HuH-7 (cell line): ENCODE results near the gene EXOC2.
A peak's percentile ranks its signal among the peaks of the same experiment; 100 is the strongest.
"Not testable (repeated sequence)": the region's sequence is repeated elsewhere in the genome, so short reads cannot be mapped to it uniquely, and the experiment has no call there.

Experiments
- DNase-seq: peaks from one replicate; pipeline ENCODE4 v3.0.0; 2011; ENCODE audit warnings: low spot score

The EXOC2 gene

DNA sequence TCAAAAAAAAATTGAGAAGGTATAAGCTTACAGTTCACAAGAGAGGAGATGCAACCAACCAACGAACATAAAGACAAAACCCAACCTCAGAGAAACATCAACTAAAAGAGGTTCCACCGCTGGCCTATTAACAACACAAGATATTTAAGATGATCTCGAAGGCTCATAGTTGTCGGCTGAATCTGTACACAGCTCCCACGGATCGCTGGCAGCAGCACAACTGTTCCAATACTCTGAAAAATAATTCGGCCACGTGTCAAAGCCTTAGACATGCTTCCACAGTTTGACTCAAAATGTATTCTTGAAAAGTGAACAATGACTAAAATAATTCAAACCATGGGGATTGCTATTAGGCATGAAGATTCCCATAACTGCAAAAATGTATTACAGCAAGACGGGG is 13.7 kb downstream of the EXOC2 start:
- DNase-seq: no peak

- no peak for DNase-seq
These were observed 14.4 kb downstream of the EXOC2 start for GRCh38 chr6:678520-678919.

DNA sequence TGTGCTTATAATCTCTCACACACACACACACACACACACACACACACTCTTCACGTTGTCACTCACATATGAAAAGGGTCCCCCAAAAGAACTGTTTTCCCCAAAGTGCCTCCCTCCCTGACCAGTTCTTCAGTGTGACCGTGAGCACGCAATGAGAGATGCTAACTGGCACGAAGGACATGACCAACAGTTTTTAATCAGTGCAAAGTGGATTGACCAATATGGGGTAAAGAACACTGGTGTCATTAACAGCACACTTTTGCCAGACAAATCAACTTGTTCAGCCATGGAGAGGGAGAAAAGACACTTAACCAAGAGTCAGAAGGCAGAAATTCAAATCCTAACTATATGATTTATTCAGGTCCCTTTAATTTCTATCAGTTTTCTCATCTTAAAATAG is 15.0 kb downstream of the EXOC2 start:
- DNase-seq: no peak

- DNase-seq: no peak
These were observed 18.0 kb downstream of the EXOC2 start for GRCh38 chr6:674956-675355.

- no peak for DNase-seq
These were observed 18.5 kb downstream of the EXOC2 start for GRCh38 chr6:674406-674805.

DNA sequence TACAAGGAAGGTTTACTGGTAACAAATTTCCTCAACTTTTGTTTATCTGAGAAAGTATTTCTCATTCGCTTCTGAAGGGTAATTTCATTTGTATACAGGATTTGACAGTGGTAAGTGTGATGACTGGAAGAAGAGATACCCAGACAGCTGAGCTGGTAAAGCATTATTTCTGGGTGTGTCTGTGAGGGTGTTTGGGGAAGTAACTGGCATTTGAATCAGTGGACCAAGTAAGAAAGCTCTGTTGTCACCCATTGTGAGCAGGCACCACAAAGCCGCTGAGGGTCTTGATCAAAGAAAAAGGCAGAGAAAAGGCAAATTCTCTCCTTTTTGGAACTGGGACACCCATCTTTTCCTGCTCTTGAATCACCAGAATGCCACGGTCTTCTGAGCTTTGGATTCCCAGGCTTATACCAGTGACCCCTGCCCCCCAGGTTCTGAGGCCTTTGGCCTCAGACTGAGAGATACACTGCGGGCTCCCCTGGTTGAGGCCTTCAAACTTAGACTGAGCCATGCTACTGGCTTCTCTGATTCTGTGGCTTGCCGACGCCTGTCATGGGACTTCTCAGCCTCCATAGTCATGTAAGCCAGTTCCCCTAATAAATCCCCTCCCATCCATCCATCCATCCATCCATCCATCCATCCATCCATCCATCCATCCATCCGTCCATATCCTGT is 25.5 kb downstream of the EXOC2 start:
- no peak for DNase-seq

GRCh38 chr6:665403-666267 is 27.3 kb downstream of the EXOC2 start:
- DNase-seq: no peak

DNA sequence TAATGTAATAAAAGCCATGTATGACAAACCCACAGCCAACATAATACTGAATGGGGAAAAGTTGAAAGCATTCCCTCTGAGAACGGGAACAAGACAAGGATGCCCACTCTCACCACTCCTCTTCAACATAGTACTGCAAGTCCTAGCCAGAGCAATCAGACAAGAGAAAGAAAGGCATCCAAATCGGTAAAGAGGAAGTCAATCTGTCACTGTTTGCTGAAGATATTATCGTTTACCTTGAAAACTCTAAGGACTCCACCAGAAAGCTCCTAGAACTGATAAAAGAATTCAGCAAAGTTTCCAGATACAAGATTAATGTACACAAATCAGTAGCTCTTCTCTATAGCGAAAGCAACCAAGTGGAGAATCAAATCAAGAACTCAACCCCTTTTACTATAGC is 29.2 kb downstream of the EXOC2 start:
- not testable (repeated sequence) for DNase-seq

DNA sequence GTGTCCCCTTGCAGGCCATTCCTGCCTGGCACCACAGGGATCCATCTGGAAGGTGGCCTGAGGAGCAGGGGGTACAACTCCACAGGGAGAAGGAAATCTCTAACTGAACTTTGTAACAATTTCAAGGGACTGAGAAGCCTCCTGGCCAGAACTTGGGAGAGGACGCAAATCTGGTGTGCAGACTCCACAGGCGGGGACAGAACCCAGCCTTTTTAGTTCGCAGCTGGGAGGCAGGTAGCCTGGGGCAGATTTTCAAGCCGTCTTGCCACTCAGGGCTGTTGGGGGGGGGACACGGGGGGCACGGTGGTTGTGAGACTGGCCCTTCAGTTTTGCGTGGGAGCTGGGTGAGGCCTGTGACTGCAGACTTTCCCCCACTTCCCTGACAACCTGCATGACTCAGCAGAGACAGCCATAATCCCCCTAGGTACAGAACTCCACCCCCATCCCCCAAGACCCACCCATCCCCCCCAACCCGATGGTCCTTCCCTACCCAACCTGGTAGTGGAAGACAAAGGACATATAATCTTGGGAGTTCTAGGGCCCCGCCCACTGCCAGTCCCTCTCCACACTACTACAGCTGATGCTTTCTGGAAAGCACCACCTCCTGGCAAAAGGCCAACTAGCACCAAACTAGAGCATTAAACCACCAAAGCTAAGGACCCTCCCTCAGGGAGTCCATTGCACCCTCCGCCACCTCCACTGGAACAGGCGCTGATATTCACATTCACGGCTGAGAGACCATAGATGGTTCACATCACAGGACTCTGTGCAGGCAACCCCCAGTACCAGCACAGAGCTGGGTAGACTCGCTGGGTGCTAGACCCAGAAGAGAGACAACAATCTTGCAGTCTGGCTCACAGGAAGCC is 33.0 kb downstream of the EXOC2 start:
- DNase-seq: no peak

DNA sequence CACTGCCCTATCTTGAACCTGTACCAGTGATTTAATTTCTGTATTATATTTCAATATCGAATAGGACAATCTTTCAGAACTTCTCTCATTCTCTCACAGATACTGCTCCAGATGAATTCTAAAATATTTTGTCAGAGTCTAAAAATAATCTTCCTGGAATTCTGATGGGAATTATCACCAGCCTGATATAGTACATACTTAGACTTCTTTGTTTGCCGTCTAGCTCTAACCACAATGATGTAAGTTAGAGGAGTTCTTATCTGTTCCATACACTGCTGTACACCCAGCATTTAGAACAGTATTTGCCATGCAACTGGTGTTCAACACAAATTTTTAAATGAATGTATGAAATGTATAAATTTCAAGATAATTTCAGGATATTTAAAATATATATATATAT is 34.7 kb downstream of the EXOC2 start:
- peak; percentile 16 for DNase-seq

- no peak for DNase-seq
These were observed 35.2 kb downstream of the EXOC2 start for GRCh38 chr6:657743-658142.

- DNase-seq: no peak
These were observed 36.3 kb downstream of the EXOC2 start, which contains the start of gene HUS1B for GRCh38 chr6:656460-657252. Gene HUS1B, minus strand, starts transcription at chr6:657100. Its CDS starts 156 bp downstream, at chr6:656944.

GRCh38 chr6:654136-654535 is 38.8 kb downstream of the EXOC2 start:
- DNase-seq: no peak

DNA sequence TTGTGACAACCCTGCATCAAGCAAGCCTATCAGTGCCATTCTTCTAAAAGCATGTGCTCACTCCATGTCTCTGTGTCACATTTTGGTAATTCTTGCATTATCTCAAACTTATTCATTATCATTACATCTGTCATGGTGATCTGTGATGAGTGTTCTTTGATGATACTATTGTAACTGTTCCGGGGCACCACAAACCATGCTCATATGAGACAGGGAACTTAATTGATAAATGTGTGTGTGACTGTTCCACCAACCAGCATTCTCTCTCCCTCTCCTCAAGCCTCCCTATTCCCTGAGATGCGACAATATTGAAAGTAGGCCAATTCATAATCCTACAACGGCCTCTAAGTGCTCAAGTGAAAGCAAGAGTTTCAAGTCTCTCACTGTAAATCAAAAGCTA is 40.1 kb downstream of the EXOC2 start:
- DNase-seq: no peak

DNA sequence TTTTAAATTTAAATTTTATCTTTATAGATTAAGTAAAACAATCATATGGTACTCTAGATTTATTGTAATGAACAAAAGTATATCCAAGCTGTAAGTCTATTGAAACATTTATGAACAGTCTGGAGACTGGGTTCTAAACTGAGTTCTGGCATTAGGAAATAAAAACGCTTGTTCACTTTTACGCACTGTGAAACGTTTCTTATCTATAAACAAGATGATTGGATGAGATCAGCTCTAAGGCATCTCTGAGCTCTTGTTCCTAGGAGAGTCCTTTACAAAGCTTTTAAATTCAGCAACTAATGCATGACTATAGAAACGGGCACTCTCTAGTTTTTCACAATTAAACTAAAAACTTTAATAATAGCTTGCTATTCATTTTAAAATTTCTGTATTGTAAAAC is 42.8 kb downstream of the EXOC2 start:
- no peak for DNase-seq

- DNase-seq: no peak
These were observed 50.1 kb downstream of the EXOC2 start for GRCh38 chr6:642805-643204.

- no peak for DNase-seq
These were observed 51.5 kb downstream of the EXOC2 start for GRCh38 chr6:641225-641985.

DNA sequence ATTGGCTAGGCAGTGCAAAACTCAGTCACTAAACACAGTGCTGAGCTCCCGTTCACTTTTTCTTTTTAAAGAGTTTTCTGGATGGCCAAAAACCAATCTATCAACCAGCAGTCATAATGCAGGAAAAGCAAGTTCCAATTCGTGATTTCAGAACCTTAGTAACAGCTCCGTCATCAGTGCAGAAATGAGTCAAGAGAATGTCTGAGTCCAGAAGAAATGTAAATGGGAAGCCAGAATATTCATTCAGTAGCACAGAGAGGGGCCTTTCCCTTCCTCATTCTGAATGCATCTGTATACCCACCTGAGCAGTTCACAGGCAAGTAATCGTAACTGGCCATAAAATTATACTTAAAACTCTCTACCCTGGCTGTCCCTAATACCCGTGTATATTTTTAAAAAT is 56.5 kb downstream of the EXOC2 start:
- DNase-seq: no peak

DNA sequence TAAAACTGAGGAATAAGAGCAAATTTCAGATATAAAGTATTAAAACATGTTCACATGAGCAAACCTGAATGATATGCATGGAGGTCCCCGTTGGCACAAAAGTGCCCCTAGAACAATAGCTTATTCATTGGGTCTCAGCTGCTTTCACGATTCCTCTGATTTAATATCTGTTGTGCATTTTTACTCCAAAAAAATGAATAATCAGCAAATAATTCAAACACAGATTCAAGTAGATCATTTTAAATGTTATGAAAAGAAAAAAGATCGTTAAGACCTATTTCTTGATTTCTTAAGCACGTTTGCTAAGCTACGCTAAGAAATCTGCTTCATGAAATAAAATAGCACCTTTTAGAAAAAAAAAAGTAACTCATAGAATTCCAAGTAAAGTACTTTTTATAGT is 57.7 kb downstream of the EXOC2 start:
- DNase-seq: no peak

GRCh38 chr6:633611-634010 is 59.3 kb downstream of the EXOC2 start:
- no peak for DNase-seq

DNA sequence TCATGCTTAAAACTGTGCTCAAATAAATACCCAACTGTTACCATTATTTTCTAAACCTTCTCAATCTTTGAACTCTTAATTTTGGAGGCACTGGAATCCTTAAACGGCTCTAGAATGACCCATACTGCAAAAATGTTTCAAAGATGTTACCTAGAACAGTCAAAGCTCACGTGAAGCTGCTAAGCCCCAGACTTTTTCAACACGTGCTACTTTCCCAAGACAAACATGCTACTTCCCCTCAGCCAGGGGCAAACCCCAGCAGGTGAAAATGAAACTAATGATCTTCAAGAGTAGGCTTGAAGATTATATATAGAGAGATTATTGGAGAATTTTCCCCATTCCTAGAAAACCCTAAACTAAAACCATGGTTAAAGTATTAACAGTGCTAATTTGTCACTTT is 64.2 kb downstream of the EXOC2 start:
- DNase-seq: no peak
